GM12878 (cell line): ENCODE measurements around the gene NEXMIF. TPM values are rescaled to one million over a fixed set of nuclear protein-coding genes. Genes with fewer than 3 reads are reported as not detected.

Experiments used
- BMI1 ChIP-seq: fragments of 450-650 bp; IDR thresholded peaks from 2 replicates; pipeline ENCODE4 v1.6.1; 2016; ENCODE audit warnings: mild to moderate bottlenecking, moderate library complexity, borderline replicate concordance
- CREM ChIP-seq: IDR thresholded peaks from 2 replicates; pipeline ENCODE4 v1.6.1; 2014; ENCODE audit warnings: antibody characterized with exemption, low read depth
- E2F8 ChIP-seq: fragments of 450-650 bp; IDR thresholded peaks from 2 replicates; pipeline ENCODE4 v1.6.1; 2018; ENCODE audit warnings: mild to moderate bottlenecking, low read depth, moderate library complexity; ENCODE audit not compliant: partially characterized antibody
- EED ChIP-seq: sonication (generic); IDR thresholded peaks from 2 replicates; pipeline ENCODE4 v1.6.1; 2016; ENCODE audit warnings: antibody characterized with exemption, low read depth
- ESRRA ChIP-seq: IDR thresholded peaks from 2 replicates; pipeline ENCODE4 v1.6.1; 2012; ENCODE audit warnings: mild to moderate bottlenecking, low read length, improper control_type of control experiment
- JUNB ChIP-seq: IDR thresholded peaks from 2 replicates; pipeline ENCODE4 v1.6.1; 2016; ENCODE audit warnings: antibody characterized with exemption, mild to moderate bottlenecking
- JUND ChIP-seq: IDR thresholded peaks from 2 replicates; pipeline ENCODE4 v1.6.1; 2012; ENCODE audit warnings: low read depth, mild to moderate bottlenecking, low read length, improper control_type of control experiment, moderate library complexity
- KLF5 ChIP-seq: fragments of 450-650 bp; IDR thresholded peaks from 2 replicates; pipeline ENCODE4 v1.6.1; 2014; ENCODE audit warnings: mild to moderate bottlenecking; ENCODE audit not compliant: partially characterized antibody
- MEF2B ChIP-seq: fragments of 450-650 bp; IDR thresholded peaks from 2 replicates; pipeline ENCODE4 v1.6.1; 2018; ENCODE audit warnings: mild to moderate bottlenecking, moderate library complexity; ENCODE audit not compliant: partially characterized antibody, poor library complexity, severe bottlenecking
- PML ChIP-seq: IDR thresholded peaks from 2 replicates; pipeline ENCODE4 v1.6.1; 2012; ENCODE audit warnings: low read length, inconsistent platforms
- RAD21 ChIP-seq: IDR thresholded peaks from 2 replicates; pipeline ENCODE4 v1.6.1; 2011; ENCODE audit warnings: mild to moderate bottlenecking, low read depth, low read length, moderate library complexity; ENCODE audit not compliant: insufficient read depth
- RBBP5 ChIP-seq: fragments of 200-600 bp; sonication (generic); conservative IDR thresholded peaks from 2 replicates; pipeline ENCODE4 v1.6.1; 2016
- SMAD1 ChIP-seq: fragments of 450-650 bp; IDR thresholded peaks from 2 replicates; pipeline ENCODE4 v1.6.1; 2018; ENCODE audit warnings: mild to moderate bottlenecking, low read depth; ENCODE audit not compliant: partially characterized antibody
- SMAD5 ChIP-seq: IDR thresholded peaks from 2 replicates; pipeline ENCODE4 v1.6.1; 2016; ENCODE audit warnings: antibody characterized with exemption, low read depth
- SREBF2 ChIP-seq: IDR thresholded peaks from 2 replicates; pipeline ENCODE4 v1.6.1; 2012; ENCODE audit warnings: mild to moderate bottlenecking, low read length
- SRF ChIP-seq, 2 experiments: IDR thresholded peaks; 2 replicates each; pipeline ENCODE4 v1.6.1; 2011; ENCODE audit warnings: low read depth in 2 of 2, low read length in 2 of 2, mild to moderate bottlenecking in 1 of 2, moderate library complexity in 1 of 2
- SUPT20H ChIP-seq: IDR thresholded peaks from 2 replicates; pipeline ENCODE4 v1.6.1; 2011; ENCODE audit warnings: low read depth, mild to moderate bottlenecking, low read length, moderate library complexity, borderline replicate concordance; ENCODE audit not compliant: control insufficient read depth
- TAF1 ChIP-seq: IDR thresholded peaks from 2 replicates; pipeline ENCODE4 v1.6.1; 2011; ENCODE audit warnings: mild to moderate bottlenecking, low read depth, low read length, borderline replicate concordance
- YY1 ChIP-seq: IDR thresholded peaks from 2 replicates; pipeline ENCODE4 v1.6.1; 2011; ENCODE audit warnings: low read depth, mild to moderate bottlenecking, low read length
- ZNF24 ChIP-seq: fragments of 450-650 bp; IDR thresholded peaks from 2 replicates; pipeline ENCODE4 v1.6.1; 2017; ENCODE audit warnings: antibody characterized with exemption, mild to moderate bottlenecking
- ZZZ3 ChIP-seq: IDR thresholded peaks from 2 replicates; pipeline ENCODE4 v1.6.1; 2011; ENCODE audit warnings: low read depth; ENCODE audit not compliant: control insufficient read depth, insufficient read length
- polyA plus RNA-seq, 11 experiments: library from polyadenylated mRNA; depleted of rRNA in 4 of 11; unstranded in 6 of 11; stranded (reverse) in 5 of 11; fragments of >200 nt; fragmentation: Nextera tagmentation in 4 of 11; fragmentation: Illumina TruSeq in 1 of 11; extraction: Ambion mirVana in 4 of 11; extraction: Trizol in 1 of 11; gene quantifications; 1 replicate in 1 of 11; 2 replicates in 10 of 11; pipeline versions ENCODE4 v1.2.1 to v1.2.3, GENCODE V29; 2011 to 2016; ENCODE audit warnings: inconsistent platforms in 2 of 11, missing spikeins in 2 of 11, low read depth in 1 of 11
- total RNA-seq, 4 experiments: library from RNA; depleted of rRNA in 3 of 4; stranded (reverse); fragments of >200 nt in 3 of 4; fragmentation: Illumina TruSeq in 1 of 4; extraction: Trizol in 1 of 4; gene quantifications; 2 replicates each; pipeline versions ENCODE4 v1.2.1 to v1.2.3, GENCODE V29; 2013 to 2021
- TF ChIP-seq, protein P1 (sequence below): fragments of 450-650 bp; IDR thresholded peaks from 2 replicates; pipeline ENCODE4 v1.6.1; 2018; ENCODE audit warnings: borderline replicate concordance, mild to moderate bottlenecking; ENCODE audit not compliant: partially characterized antibody

NEXMIF gene
- total and polyA plus RNA-seq, 10 of the 15 experiments (the other 5 are each of a cell fraction or from before 2014, with no cell fraction given): 0.75 to 10.4 (median 4.3) TPM

DNA sequence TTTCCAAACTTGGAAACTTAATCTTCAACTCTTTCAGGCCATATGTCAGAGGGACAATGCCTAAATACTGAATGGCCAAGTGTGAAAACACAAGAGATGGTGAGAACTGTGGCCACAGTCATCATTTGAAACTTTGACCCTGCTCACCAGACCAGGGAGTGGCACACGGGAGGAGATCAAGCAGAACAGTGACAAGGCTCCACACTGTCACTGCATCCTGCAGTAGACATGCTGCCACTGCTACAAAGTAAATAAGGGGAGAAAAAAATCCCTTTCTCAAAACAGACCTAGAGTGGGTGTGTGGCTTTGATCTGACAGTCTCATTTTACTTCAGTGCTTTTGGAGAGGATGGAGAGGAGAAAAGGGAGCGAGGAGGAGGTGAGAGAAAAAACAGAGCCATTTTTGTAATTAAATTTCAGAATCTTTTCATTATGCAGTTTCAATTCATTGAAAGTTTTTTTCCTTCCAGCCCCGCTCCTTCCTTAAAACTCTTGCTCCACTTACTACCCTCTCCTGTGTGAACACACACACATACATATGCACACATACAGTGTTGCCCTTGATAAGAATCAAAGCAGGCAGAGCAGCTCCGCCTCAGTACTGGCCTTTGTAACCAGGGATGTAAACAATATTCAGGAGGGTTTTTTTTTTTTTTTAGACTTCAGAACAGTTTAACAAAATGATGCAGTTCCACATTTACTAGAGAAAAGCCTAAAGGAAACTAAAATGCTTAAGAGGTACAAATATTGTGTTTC is 34.4 kb downstream of the NEXMIF start (continued):
- no peak for TF ChIP-seq ZNF24
- no peak for TF ChIP-seq TAF1
- TF ChIP-seq PML: 0 out of 2 replicates have a peak, but pooled peaks have one; percentile 39
- TF ChIP-seq JUNB: no peak; the same call in 1 of the 2 replicates
- TF ChIP-seq, protein P1, sequence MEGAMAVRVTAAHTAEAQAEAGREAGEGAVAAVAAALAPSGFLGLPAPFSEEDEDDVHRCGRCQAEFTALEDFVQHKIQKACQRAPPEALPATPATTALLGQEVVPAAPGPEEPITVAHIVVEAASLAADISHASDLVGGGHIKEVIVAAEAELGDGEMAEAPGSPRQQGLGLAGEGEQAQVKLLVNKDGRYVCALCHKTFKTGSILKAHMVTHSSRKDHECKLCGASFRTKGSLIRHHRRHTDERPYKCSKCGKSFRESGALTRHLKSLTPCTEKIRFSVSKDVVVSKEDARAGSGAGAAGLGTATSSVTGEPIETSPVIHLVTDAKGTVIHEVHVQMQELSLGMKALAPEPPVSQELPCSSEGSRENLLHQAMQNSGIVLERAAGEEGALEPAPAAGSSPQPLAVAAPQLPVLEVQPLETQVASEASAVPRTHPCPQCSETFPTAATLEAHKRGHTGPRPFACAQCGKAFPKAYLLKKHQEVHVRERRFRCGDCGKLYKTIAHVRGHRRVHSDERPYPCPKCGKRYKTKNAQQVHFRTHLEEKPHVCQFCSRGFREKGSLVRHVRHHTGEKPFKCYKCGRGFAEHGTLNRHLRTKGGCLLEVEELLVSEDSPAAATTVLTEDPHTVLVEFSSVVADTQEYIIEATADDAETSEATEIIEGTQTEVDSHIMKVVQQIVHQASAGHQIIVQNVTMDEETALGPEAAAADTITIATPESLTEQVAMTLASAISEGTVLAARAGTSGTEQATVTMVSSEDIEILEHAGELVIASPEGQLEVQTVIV: no peak
- TF ChIP-seq JUND: no peak
- TF ChIP-seq KLF5: no peak
- peak; percentile 48; the same call in 1 of the 2 replicates for TF ChIP-seq CREM
- TF ChIP-seq MEF2B: no peak
- TF ChIP-seq ESRRA: no peak
- TF ChIP-seq SMAD1: no peak
- peak; percentile 27; the same call in 1 of the 2 replicates for TF ChIP-seq RAD21
- TF ChIP-seq RBBP5: no peak
- no peak for TF ChIP-seq ZZZ3
- no peak for TF ChIP-seq SMAD5
- no peak for TF ChIP-seq SUPT20H
- TF ChIP-seq SREBF2: no peak
- no peak for TF ChIP-seq BMI1
- peak; percentile 61; the same call in 1 of the 2 replicates for TF ChIP-seq EED
- no peak for TF ChIP-seq SRF (IDR thresholded peaks at IDR 0.05; ENCODE audit: low read depth in 2 of 2, low read length in 2 of 2)
- TF ChIP-seq YY1: no peak
- no peak for TF ChIP-seq E2F8
